Dedifferentiated amniotic fluid mesenchymal stem cell (primary cell): ENCODE results near the gene POC1B.

Experiments used
- DNase-seq: peaks from one replicate; pipeline ENCODE4 v3.0.0-alpha.2; 2016; ENCODE audit errors: extremely low spot score

POC1B gene

GRCh38 chr12:89389755-89390661, 135.8 kb downstream of the POC1B start:
- DNase-seq, result no peak

GRCh38 chr12:89386138-89386537, 139.7 kb downstream of the POC1B start:
- DNase-seq, result no peak

- no peak for DNase-seq
Observed at GRCh38 chr12:89384807-89385206, 141.0 kb downstream of the POC1B start.

GRCh38 chr12:89384050-89384758, 141.6 kb downstream of the POC1B start:
- peak; percentile 76 for DNase-seq

- DNase-seq, result no peak
Observed at GRCh38 chr12:89383235-89384049, 142.4 kb downstream of the POC1B start.

GRCh38 chr12:89382328-89382727, 143.5 kb downstream of the POC1B start:
- no peak for DNase-seq

- DNase-seq, result no peak
Observed at GRCh38 chr12:89379839-89380467, 145.9 kb downstream of the POC1B start.

GRCh38 chr12:89379148-89379838, 146.6 kb downstream of the POC1B start:
- DNase-seq, result no peak

- no peak for DNase-seq
Observed at GRCh38 chr12:89376844-89377243, 149.0 kb downstream of the POC1B start.

- DNase-seq, result no peak
Observed at GRCh38 chr12:89376202-89376529, 149.7 kb downstream of the POC1B start.

GRCh38 chr12:89373763-89374572, 151.9 kb downstream of the POC1B start:
- DNase-seq, result peak; percentile 69

- no peak for DNase-seq
Observed at GRCh38 chr12:89372584-89373370, 153.1 kb downstream of the POC1B start.

- no peak for DNase-seq
Observed at GRCh38 chr12:89370850-89371249, 155.0 kb downstream of the POC1B start.

GRCh38 chr12:89370421-89370831, 155.4 kb downstream of the POC1B start:
- DNase-seq, result no peak
